ENCODE data around the gene ARV1.

DNA sequence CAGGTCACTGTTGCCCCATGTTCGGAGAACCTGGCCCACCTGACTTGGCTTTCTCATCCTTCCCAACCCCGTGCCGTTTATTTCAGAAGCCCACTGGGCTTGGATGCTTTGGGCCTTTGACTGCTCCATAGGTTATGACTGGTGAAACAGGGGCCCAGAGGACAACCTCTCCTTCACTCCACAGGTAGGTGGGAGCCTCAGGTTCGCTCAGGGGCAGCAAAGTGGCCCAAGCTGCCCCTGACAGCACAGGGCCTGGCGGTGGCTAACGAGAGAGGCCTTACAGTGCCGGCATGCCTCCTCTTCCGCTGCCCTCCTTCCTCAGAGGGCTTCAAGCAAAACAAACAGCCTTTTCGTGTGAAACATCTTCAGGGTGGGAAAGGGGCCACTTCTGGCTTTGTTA lies 44.3 kb downstream of the ARV1 start:
- no peak for TF ChIP-seq POLR2A (IDR thresholded peaks at IDR 0.05; ENCODE audit: extremely low read depth, insufficient read length)
- TF ChIP-seq, protein P1, sequence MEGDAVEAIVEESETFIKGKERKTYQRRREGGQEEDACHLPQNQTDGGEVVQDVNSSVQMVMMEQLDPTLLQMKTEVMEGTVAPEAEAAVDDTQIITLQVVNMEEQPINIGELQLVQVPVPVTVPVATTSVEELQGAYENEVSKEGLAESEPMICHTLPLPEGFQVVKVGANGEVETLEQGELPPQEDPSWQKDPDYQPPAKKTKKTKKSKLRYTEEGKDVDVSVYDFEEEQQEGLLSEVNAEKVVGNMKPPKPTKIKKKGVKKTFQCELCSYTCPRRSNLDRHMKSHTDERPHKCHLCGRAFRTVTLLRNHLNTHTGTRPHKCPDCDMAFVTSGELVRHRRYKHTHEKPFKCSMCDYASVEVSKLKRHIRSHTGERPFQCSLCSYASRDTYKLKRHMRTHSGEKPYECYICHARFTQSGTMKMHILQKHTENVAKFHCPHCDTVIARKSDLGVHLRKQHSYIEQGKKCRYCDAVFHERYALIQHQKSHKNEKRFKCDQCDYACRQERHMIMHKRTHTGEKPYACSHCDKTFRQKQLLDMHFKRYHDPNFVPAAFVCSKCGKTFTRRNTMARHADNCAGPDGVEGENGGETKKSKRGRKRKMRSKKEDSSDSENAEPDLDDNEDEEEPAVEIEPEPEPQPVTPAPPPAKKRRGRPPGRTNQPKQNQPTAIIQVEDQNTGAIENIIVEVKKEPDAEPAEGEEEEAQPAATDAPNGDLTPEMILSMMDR (IDR thresholded peaks at IDR 0.05; ENCODE audit: low read depth, low read length) = no peak
- TF ChIP-seq, protein P2, sequence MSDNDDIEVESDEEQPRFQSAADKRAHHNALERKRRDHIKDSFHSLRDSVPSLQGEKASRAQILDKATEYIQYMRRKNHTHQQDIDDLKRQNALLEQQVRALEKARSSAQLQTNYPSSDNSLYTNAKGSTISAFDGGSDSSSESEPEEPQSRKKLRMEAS (IDR thresholded peaks at IDR 0.05; ENCODE audit: low read depth, low read length) = no peak
